Fibroblast of lung (primary cell): Measurements from ENCODE around the gene TFCP2. TPM values are rescaled to one million over a fixed set of nuclear protein-coding genes. Genes with fewer than 3 reads are reported as not detected.
A peak's percentile ranks its signal among the peaks of the same experiment; 100 is the strongest.

Experiments used
- DNase-seq, 2 donors: peaks; one replicate each; pipeline versions ENCODE4 v3.0.0 to v3.0.0-alpha.2; 2010; ENCODE audit warnings: low read depth in 2 of 2
- H2AFZ ChIP-seq: 2 replicates; pipeline ENCODE4 v1.5.1; 2012; ENCODE audit warnings: low read length, control low read depth, inconsistent platforms
- H3K27ac ChIP-seq: 2 replicates; pipeline ENCODE4 v1.5.1; 2011; ENCODE audit warnings: low read length, control low read depth; ENCODE audit not compliant: insufficient read depth
- H3K27me3 ChIP-seq: 2 replicates; pipeline ENCODE4 v1.5.1; 2011; ENCODE audit warnings: mild to moderate bottlenecking, low read length; ENCODE audit not compliant: control insufficient read depth, insufficient read depth
- H3K36me3 ChIP-seq: 2 replicates; pipeline ENCODE4 v1.5.1; 2011; ENCODE audit warnings: low read length; ENCODE audit not compliant: control insufficient read depth, insufficient read depth
- H3K4me1 ChIP-seq: 2 replicates; pipeline ENCODE4 v1.5.1; 2011; ENCODE audit warnings: low read length; ENCODE audit not compliant: control insufficient read depth, insufficient read depth; ENCODE audit errors: extremely low read depth
- H3K4me2 ChIP-seq: 2 replicates; pipeline ENCODE4 v1.5.1; 2011; ENCODE audit warnings: low read length, control low read depth; ENCODE audit not compliant: insufficient read depth; ENCODE audit errors: extremely low read depth
- H3K4me3 ChIP-seq, 4 experiments: fragments of 200-600 bp in 1 of 4; sonication (generic) in 1 of 4; replicated peaks in 1 of 4; 2 replicates each; pipeline ENCODE4 v1.5.1; 2011 to 2016; ENCODE audit warnings: low read length in 4 of 4, low read depth in 3 of 4, mild to moderate bottlenecking in 3 of 4, control low read depth in 2 of 4, inconsistent platforms in 1 of 4, mixed read lengths in 1 of 4; ENCODE audit not compliant: insufficient read depth in 1 of 4; ENCODE audit errors: control extremely low read depth in 1 of 4
- H3K79me2 ChIP-seq: 2 replicates; pipeline ENCODE4 v1.5.1; 2012; ENCODE audit warnings: mild to moderate bottlenecking, low read length, inconsistent platforms; ENCODE audit not compliant: control insufficient read depth, insufficient read depth
- H3K9ac ChIP-seq: 2 replicates; pipeline ENCODE4 v1.5.1; 2011; ENCODE audit warnings: mild to moderate bottlenecking, low read length, control low read depth; ENCODE audit not compliant: insufficient read depth
- H3K9me3 ChIP-seq: 2 replicates; pipeline ENCODE4 v1.5.1; 2012; ENCODE audit warnings: low read depth, low read length; ENCODE audit not compliant: control insufficient read depth, insufficient read depth
- H4K20me1 ChIP-seq: 2 replicates; pipeline ENCODE4 v1.5.1; 2011; ENCODE audit warnings: low read length; ENCODE audit not compliant: control insufficient read depth, insufficient read depth; ENCODE audit errors: extremely low read depth
- CTCF ChIP-seq, 2 donors: IDR thresholded peaks in 1 of 2; conservative IDR thresholded peaks in 1 of 2; 1 replicate in 1 of 2; 2 replicates in 1 of 2; pipeline ENCODE4 v1.5.1; 2011 to 2012; ENCODE audit warnings: low read length in 2 of 2, control low read depth in 1 of 2, inconsistent platforms in 1 of 2, low read depth in 1 of 2, mild to moderate bottlenecking in 1 of 2
- EZH2 ChIP-seq: IDR thresholded peaks from 2 replicates; pipeline ENCODE4 v1.5.1; 2012; ENCODE audit warnings: low read length, control low read depth, mild to moderate bottlenecking; ENCODE audit errors: missing control alignments
- polyA plus RNA-seq, 2 donors: library from polyadenylated mRNA; depleted of rRNA in 1 of 2; stranded (reverse) in 1 of 2; unstranded in 1 of 2; fragments of >200 nt; gene quantifications; 2 replicates each; pipeline ENCODE4 v1.2.1, GENCODE V29; 2011 to 2012; ENCODE audit warnings: missing spikeins in 1 of 2
- total RNA-seq: library from RNA; depleted of rRNA; stranded (reverse); fragments of >200 nt; gene quantifications from 2 replicates; pipeline ENCODE4 v1.2.1, GENCODE V29; 2014

The TFCP2 gene
- total and polyA plus RNA-seq, 2 donors (not counting 1 experiment from before 2014, with no cell fraction given) = 9.4 to 23.0 TPM

- Histone ChIP-seq H3K9me3 (no peaks in the 10 kb centered on the region), H3K9ac (no peak overlapping the region), H3K79me2 (no peaks in the 10 kb centered on the region), H3K27ac (no peak overlapping the region), H3K4me3 (no peak overlapping the region), H4K20me1 (no peaks in the 10 kb centered on the region), H3K4me2 (no peak overlapping the region), H2AFZ (no peak overlapping the region), H3K36me3 (peaks cover 5% of the 10 kb centered on the region), H3K4me1 (no peaks in the 10 kb centered on the region), H3K27me3 (no peaks in the 10 kb centered on the region)
- TF ChIP-seq EZH2 (no peak), CTCF (conservative IDR thresholded peaks at IDR 0.05 in 1 of 2, IDR thresholded peaks at IDR 0.05 in 1 of 2; ENCODE audit: low read depth in 1 of 2, low read length in 2 of 2) (no peak)
- DNase-seq = no peak
These were observed 69.0 kb downstream of the TFCP2 start for GRCh38 chr12:51103977-51104376.

- H3K9ac ChIP-seq = no peak overlapping the region
- no peaks in the 10 kb centered on the region for H3K79me2 ChIP-seq
- no peak overlapping the region for H3K4me3 ChIP-seq
- H3K9me3 ChIP-seq = no peaks in the 10 kb centered on the region
- no peak overlapping the region for H3K27ac ChIP-seq
- H3K27me3 ChIP-seq = no peaks in the 10 kb centered on the region
- no peaks in the 10 kb centered on the region for H4K20me1 ChIP-seq
- no peaks in the 10 kb centered on the region for H3K4me1 ChIP-seq
- no peaks in the 10 kb centered on the region for H3K36me3 ChIP-seq
- no peak overlapping the region for H3K4me2 ChIP-seq
- DNase-seq = peak in 1 of 2 donors; percentile 37
- no peak for TF ChIP-seq EZH2
- no peak overlapping the region for H2AFZ ChIP-seq
These were observed 74.3 kb downstream of the TFCP2 start for GRCh38 chr12:51098611-51099010.

GRCh38 chr12:51090705-51091229 is 82.2 kb downstream of the TFCP2 start:
- Histone ChIP-seq H3K4me3 (no peak overlapping the region), H3K36me3 (no peaks in the 10 kb centered on the region), H2AFZ (no peak overlapping the region), H3K79me2 (no peaks in the 10 kb centered on the region), H3K9me3 (no peaks in the 10 kb centered on the region), H3K27me3 (no peaks in the 10 kb centered on the region), H3K27ac (no peak overlapping the region), H3K4me2 (no peak overlapping the region), H3K4me1 (no peaks in the 10 kb centered on the region), H4K20me1 (no peaks in the 10 kb centered on the region), H3K9ac (no peak overlapping the region)
- no peak for DNase-seq
- TF ChIP-seq EZH2 (no peak), CTCF (conservative IDR thresholded peaks at IDR 0.05 in 1 of 2, IDR thresholded peaks at IDR 0.05 in 1 of 2; ENCODE audit: low read depth in 1 of 2, low read length in 2 of 2) (no peak)
